KMS-11 (cell line): ENCODE data around the gene FAM228B.
A peak's percentile ranks its signal among the peaks of the same experiment; 100 is the strongest.
"Not testable (repeated sequence)": the region's sequence is repeated elsewhere in the genome, so short reads cannot be mapped to it uniquely, and the experiment has no call there.

Source experiments
- H2AFZ ChIP-seq: fragments of 200-600 bp; sonication (generic); 2 replicates; pipeline ENCODE4 v1.6.1; 2016; ENCODE audit warnings: antibody characterized with exemption, mixed run types, low read depth
- H3K27ac ChIP-seq: fragments of 200-600 bp; sonication (generic); 2 replicates; pipeline ENCODE4 v1.6.1; 2016; ENCODE audit warnings: mild to moderate bottlenecking, mixed run types
- H3K27me3 ChIP-seq: fragments of 200-600 bp; sonication (generic); 2 replicates; pipeline ENCODE4 v1.6.1; 2017; ENCODE audit warnings: mild to moderate bottlenecking, low read depth, mixed run types, moderate library complexity; ENCODE audit not compliant: insufficient read depth
- H3K36me3 ChIP-seq: fragments of 200-600 bp; sonication (generic); 2 replicates; pipeline ENCODE4 v1.6.1; 2017; ENCODE audit warnings: mild to moderate bottlenecking, mixed run types; ENCODE audit not compliant: insufficient read depth
- H3K4me1 ChIP-seq: fragments of 200-600 bp; sonication (generic); 2 replicates; pipeline ENCODE4 v1.6.1; 2016; ENCODE audit warnings: mild to moderate bottlenecking, low read depth, mixed run types; ENCODE audit not compliant: poor library complexity, severe bottlenecking
- H3K4me2 ChIP-seq: fragments of 200-600 bp; sonication (generic); 2 replicates; pipeline ENCODE4 v1.7.0; 2016; ENCODE audit warnings: mild to moderate bottlenecking, mixed run types
- H3K4me3 ChIP-seq: fragments of 200-600 bp; sonication (generic); IDR thresholded peaks from 2 replicates; pipeline ENCODE4 v1.6.1; 2017; ENCODE audit warnings: low read depth, low read length, mixed read lengths; ENCODE audit not compliant: insufficient read depth
- H3K79me2 ChIP-seq: fragments of 200-600 bp; sonication (generic); 2 replicates; pipeline ENCODE4 v1.6.1; 2016; ENCODE audit warnings: low read depth, mixed run types; ENCODE audit not compliant: insufficient read depth
- H3K9ac ChIP-seq: fragments of 200-600 bp; sonication (generic); 2 replicates; pipeline ENCODE4 v1.6.1; 2016; ENCODE audit warnings: mild to moderate bottlenecking, mixed run types
- H4K20me1 ChIP-seq: fragments of 200-600 bp; sonication (generic); 2 replicates; pipeline ENCODE4 v1.6.1; 2016; ENCODE audit warnings: mild to moderate bottlenecking, mixed run types; ENCODE audit not compliant: insufficient read depth
- CTCF ChIP-seq: fragments of 200-600 bp; sonication (generic); conservative IDR thresholded peaks from 2 replicates; pipeline ENCODE4 v1.6.1; 2017; ENCODE audit warnings: low read depth, mild to moderate bottlenecking, antibody characterized with exemption, low read length, moderate library complexity, mixed read lengths

The FAM228B gene

GRCh38 chr2:24122366-24123194 is 689 bp upstream of the FAM228B start:
- Histone ChIP-seq H3K27me3 (no peaks in the 10 kb centered on the region), H4K20me1 (no peaks in the 10 kb centered on the region), H3K9ac (peak overlapping the region; percentile 68; the same call in 1 of the 2 replicates), H3K79me2 (no peaks in the 10 kb centered on the region), H3K4me1 (peaks cover 20% of the 10 kb centered on the region), H3K36me3 (no peaks in the 10 kb centered on the region), H3K4me2 (peak overlapping the region; percentile 46; the same call in 1 of the 2 replicates), H3K27ac (peak overlapping the region; percentile 70; the same call in 1 of the 2 replicates), H2AFZ (peak overlapping the region; percentile 85), H3K4me3 (peak overlapping the region; percentile 79)
- no peak for TF ChIP-seq CTCF

GRCh38 chr2:24123922-24124580 is 782 bp downstream of the FAM228B start:
- H2AFZ ChIP-seq = peak overlapping the region; percentile 85
- peak overlapping the region; percentile 70 for H3K27ac ChIP-seq

GRCh38 chr2:24125956-24126355 is 2.7 kb downstream of the FAM228B start:
- Histone ChIP-seq H3K4me2 (no peak overlapping the region), H3K79me2 (no peaks in the 10 kb centered on the region), H3K27me3 (no peaks in the 10 kb centered on the region), H2AFZ (no peak overlapping the region), H3K9ac (no peak overlapping the region), H4K20me1 (no peaks in the 10 kb centered on the region), H3K27ac (no peak overlapping the region), H3K4me3 (no peak overlapping the region), H3K36me3 (no peaks in the 10 kb centered on the region), H3K4me1 (peaks cover 20% of the 10 kb centered on the region)
- TF ChIP-seq CTCF = no peak

More at GRCh38 chr2:24123922-24124580, 782 bp downstream of the FAM228B start:
- H3K4me2 ChIP-seq = peak overlapping the region; percentile 86
- H3K79me2 ChIP-seq = no peaks in the 10 kb centered on the region
- no peaks in the 10 kb centered on the region for H4K20me1 ChIP-seq
- H3K27me3 ChIP-seq = no peaks in the 10 kb centered on the region
- no peak for TF ChIP-seq CTCF
- H3K9ac ChIP-seq = peak overlapping the region; percentile 68
- peaks cover 20% of the 10 kb centered on the region for H3K4me1 ChIP-seq
- H3K36me3 ChIP-seq = no peaks in the 10 kb centered on the region
- H3K4me3 ChIP-seq = peak overlapping the region; percentile 74

GRCh38 chr2:24132543-24132942 is 9.3 kb downstream of the FAM228B start:
- Histone ChIP-seq H4K20me1 (no peaks in the 10 kb centered on the region), H3K27ac (no peak overlapping the region), H2AFZ (no peak overlapping the region), H3K4me3 (no peak overlapping the region), H3K27me3 (no peaks in the 10 kb centered on the region), H3K4me1 (no peaks in the 10 kb centered on the region), H3K36me3 (no peaks in the 10 kb centered on the region), H3K4me2 (no peak overlapping the region), H3K79me2 (no peaks in the 10 kb centered on the region), H3K9ac (no peak overlapping the region)
- TF ChIP-seq CTCF = no peak

GRCh38 chr2:24140305-24140704 is 17.0 kb downstream of the FAM228B start:
- not testable (repeated sequence) for H2AFZ ChIP-seq, H3K36me3 ChIP-seq, H3K27me3 ChIP-seq, H3K27ac ChIP-seq, H3K4me3 ChIP-seq, H3K4me2 ChIP-seq, H4K20me1 ChIP-seq, H3K79me2 ChIP-seq, H3K9ac ChIP-seq, H3K4me1 ChIP-seq
